SH-SY5Y (cell line): ENCODE data around the gene ZBTB32.

Experiments used
- GATA2 ChIP-seq: IDR thresholded peaks from 2 replicates; pipeline ENCODE4 v1.6.1; 2011; ENCODE audit warnings: mild to moderate bottlenecking, low read depth, low read length
- GATA3 ChIP-seq: IDR thresholded peaks from 2 replicates; pipeline ENCODE4 v1.6.1; 2011; ENCODE audit warnings: low read depth, mild to moderate bottlenecking, low read length, moderate library complexity

GRCh38 chr19:35713506-35713850 lies 9.1 kb downstream of the ZBTB32 start:
- TF ChIP-seq GATA3 (no peak), GATA2 (no peak)
